Skin epidermis (tissue), 12 donors: ENCODE measurements around the gene TTBK2.
"Not testable (repeated sequence)": the region's sequence is repeated elsewhere in the genome, so short reads cannot be mapped to it uniquely, and the experiment has no call there.

ENCODE experiments used
- H3K27ac ChIP-seq, 21 experiments: fragments of 200-600 bp; sonication (generic) in 11 of 21; one replicate each; pipeline ENCODE4 v1.5.0; 2020; ENCODE audit warnings: mild to moderate bottlenecking in 3 of 21, inconsistent platforms in 2 of 21, moderate library complexity in 2 of 21
- H3K4me3 ChIP-seq, 7 experiments: fragments of 200-600 bp; sonication (generic) in 2 of 7; one replicate each; pipeline ENCODE4 v1.5.0; 2020; ENCODE audit warnings: inconsistent platforms in 2 of 7, mild to moderate bottlenecking in 2 of 7, moderate library complexity in 1 of 7

TTBK2 gene

DNA sequence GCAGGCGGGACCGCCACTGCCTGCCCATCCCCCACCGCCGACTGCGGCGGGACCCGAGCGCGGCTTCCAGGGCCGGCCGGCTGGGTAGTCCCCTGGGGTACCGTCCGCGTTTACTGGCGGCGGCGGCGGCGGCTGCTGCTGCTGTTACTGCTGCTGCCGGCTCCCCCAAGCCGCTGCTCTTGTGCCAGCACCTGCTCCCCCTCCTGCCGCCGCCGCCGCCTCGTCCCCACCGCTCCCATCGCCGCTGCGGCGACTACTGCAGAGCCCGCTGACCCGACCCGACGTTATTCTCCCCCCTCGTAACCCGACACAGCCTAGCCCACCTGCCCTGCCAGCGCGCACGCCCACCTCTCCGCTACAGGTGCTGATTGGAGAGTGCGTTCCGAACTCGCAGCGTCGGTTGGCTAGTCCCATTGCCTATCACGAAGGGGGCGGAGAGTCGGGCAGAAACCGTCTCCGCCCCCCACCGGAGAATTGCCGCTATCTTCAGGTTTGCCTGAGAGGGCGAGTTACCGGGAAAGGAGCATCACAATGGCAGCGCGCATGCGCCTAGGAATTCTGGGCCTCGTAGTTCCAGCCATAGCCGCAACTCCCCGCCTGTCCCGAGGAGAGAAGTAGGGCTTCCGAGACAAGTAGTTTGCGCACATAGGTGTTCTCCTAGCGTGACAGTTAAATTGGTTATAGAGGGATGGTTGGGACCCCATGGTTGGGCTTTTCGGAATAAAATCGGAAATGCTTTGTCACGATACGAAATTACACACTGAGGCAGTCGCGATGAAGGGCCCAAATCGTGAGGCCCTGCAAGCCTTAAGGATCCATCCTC lies at the start of gene TTBK2:
TSS of gene TTBK2 (minus strand) at position 260 of the 823 bp plus-strand sequence. CDS start 42,161 bp downstream, outside the sequence.
- Histone ChIP-seq H3K27ac (peak within 1 kb of the TSS; percentile 52 to 94 (median 84)), H3K4me3 (peak within 1 kb of the TSS; percentile 82 to 99 (median 96))

DNA sequence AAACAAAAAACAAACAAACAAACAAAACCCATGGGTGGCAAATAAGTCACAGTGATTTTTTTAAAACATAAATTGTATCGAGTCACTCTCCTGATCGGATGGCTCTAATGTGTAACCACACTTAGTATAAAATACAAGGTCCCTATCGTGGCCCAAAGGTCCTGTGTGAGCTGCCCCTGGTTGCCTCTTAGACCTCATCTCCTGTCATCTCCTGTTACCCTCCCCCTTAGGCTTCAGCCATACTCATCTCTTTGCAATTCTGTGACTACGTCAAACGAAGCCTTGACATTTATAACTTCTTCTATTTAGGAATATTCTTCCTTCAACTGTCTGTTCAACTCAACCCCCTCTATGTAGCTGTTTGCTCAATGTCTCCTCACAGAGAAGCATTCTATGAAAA lies 43.9 kb upstream of the TTBK2 start:
- Histone ChIP-seq H3K4me3 (no peak overlapping the region), H3K27ac (no peak overlapping the region)

GRCh38 chr15:42955518-42955917 lies 34.9 kb upstream of the TTBK2 start:
- no peak overlapping the region for H3K27ac ChIP-seq
- no peak overlapping the region for H3K4me3 ChIP-seq

DNA sequence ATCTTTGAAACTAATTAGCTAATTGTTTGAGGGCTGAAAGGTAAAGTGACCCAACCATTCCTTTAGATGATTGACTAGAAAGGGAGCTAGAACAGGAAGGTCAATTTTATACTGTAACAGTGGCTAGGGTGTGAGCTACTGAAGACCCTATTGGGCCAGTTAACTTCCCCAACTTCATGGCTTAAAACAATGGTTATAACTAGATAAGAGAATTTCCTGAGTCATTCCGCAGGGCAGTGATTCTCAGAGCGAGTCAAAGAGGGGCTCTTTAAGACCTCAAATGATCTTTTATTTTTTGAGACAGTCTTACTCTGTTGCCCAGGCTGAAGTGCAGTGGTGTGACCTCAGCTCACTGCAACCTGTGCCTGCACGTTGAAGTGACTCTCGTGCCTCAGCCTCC lies 33.7 kb upstream of the TTBK2 start:
- no peak overlapping the region for H3K4me3 ChIP-seq

DNA sequence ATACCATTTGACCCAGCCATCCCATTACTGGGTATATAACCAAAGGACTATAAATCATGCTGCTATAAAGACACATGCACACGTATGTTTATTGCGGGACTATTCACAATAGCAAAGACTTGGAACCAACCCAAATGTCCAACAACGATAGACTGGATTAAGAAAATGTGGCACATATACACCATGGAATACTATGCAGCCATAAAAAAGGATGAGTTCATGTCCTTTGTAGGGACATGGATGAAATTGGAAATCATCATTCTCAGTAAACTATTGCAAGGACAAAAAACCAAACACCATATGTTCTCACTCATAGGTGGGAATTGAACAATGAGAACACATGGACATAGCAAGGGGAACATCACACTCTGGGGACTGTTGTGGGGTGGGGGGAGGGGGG lies 28.3 kb upstream of the TTBK2 start:
- not testable (repeated sequence) for H3K27ac ChIP-seq, H3K4me3 ChIP-seq

More for the DNA sequence above, 33.7 kb upstream of the TTBK2 start:
- peak overlapping the region in 1 of 21 experiments; percentile 45 for H3K27ac ChIP-seq

GRCh38 chr15:42940527-42940926 lies 19.9 kb upstream of the TTBK2 start:
- H3K4me3 ChIP-seq, result no peak overlapping the region
- H3K27ac ChIP-seq, result no peak overlapping the region

- H3K27ac ChIP-seq, result no peak overlapping the region
- no peak overlapping the region for H3K4me3 ChIP-seq
Observed at GRCh38 chr15:42939841-42940240, 19.3 kb upstream of the TTBK2 start.

- no peak overlapping the region for H3K4me3 ChIP-seq
- H3K27ac ChIP-seq, result no peak overlapping the region
Observed at GRCh38 chr15:42937143-42937542, 16.6 kb upstream of the TTBK2 start.

GRCh38 chr15:42933886-42934667 lies 13.5 kb upstream of the TTBK2 start:
- no peak overlapping the region for H3K4me3 ChIP-seq
- no peak overlapping the region for H3K27ac ChIP-seq

DNA sequence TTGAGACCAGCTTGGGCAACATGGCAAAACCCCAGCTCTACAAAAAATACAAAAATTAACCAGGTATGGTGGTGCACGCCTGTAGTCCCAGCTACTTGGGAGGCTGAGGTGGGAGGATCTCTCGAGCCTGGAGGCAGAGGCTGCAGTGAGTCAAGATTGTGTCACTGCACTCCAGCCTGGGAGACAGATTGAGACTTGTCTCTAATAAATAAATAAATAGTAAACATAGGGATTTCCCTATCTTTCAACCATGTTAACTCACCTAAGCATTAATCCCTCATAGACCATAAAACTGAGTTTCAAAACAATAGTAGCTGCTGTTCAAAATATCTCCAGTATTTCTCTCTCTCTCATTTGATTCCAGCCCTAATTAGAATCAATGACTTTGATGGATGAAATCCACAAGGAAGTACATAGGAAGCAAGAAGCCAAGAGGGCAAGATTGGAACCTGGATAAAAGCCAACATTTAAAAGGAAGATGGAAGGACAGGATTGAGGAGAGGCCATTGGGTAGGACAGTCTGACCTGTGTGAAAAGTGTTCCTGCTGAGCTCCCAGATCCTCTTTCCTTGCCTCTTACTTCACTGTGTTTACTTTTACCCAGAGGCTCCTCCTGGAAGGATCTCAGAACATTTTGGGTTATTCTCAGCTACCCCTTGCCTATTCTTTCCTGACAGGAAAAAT lies 12.4 kb upstream of the TTBK2 start:
- Histone ChIP-seq H3K27ac (no peak overlapping the region), H3K4me3 (no peak overlapping the region)

DNA sequence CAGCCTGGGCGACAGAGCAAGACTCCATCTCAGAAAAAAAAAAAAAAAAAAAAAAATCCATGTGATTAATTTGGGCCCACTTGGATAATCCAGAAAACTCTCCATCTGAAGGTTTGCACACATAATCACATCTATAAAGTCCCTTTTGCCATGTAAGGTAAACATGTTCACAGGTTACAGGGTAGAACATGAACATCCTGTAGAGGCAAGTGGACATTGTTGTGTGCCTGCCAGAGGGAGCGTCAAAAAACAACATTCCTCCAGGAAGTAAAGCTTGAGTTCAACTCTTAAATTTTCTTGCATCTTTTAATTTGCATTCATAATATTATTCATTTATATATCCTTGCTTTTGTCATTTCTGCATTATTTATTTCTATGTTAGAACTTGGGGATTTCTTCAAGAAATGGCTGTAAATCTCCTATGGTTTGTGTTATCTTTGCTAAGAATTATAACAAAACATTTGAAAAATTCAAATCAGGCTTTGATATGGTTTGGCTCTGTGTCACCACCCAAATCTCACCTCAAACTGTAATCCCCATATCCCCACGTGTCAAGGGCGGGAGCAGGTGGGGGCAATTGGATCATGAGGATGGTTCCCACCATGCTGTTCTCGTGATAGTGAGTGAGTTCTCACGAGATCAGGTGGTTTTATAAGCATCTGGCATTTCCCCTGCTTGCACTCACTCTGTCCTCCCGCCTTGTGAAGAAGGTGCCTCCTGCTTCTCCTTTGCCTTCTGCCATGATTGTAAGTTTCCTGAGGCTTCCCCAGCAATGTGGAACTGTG lies 11.3 kb upstream of the TTBK2 start:
- Histone ChIP-seq H3K4me3 (no peak overlapping the region), H3K27ac (no peak overlapping the region)

DNA sequence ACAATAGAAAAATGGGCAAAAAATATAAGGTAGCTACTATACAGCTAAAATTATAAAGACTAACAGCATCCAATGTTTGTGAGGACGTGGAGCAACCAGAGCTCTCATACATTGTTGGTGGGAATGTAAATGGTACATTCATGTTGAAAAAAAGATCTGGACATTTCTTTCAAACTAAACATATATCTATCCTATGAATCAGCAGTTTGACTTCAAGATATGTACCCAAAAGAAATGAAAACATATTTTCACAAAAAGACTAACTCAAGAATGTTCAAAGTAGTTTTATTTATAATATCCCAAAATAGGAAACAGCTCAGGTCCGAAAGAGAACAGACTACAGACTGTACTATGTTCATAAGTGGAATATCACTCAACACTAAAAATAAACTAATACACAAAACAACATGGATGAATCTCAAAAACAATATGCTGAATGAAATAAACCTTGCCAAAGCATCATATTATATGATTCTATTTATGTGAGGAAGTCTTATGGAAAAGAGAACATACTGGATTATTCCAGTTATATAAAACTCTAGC lies 8.8 kb upstream of the TTBK2 start:
- H3K27ac ChIP-seq, result no peak overlapping the region
- no peak overlapping the region for H3K4me3 ChIP-seq

DNA sequence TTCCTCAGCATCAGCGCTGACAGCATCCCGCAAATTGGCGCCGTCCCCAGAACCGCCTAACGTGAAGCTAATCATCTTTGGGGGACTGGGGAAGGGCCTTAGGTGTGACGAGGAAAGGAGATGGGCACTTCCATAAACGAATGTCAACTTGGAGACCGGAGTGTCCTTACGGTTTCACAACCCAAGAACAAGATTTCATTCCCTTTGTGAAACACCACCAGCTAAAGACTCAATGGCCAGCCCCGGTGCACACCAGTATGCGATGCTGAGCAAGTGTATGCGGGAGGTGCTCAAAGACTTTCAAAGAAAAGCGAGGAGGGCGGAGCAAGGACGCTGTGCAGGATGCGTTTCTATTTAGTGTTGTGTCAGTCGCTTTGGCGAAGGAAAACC lies 759 bp upstream of the TTBK2 start:
- Histone ChIP-seq H3K4me3 (peak overlapping the region; percentile 82 to 99 (median 96)), H3K27ac (peak overlapping the region in 7 of 21 experiments; percentile 2 to 84 (median 56))

- peak overlapping the region; percentile 82 to 99 (median 96) for H3K4me3 ChIP-seq
- H3K27ac ChIP-seq, result peak overlapping the region; percentile 52 to 94 (median 84)
Observed at GRCh38 chr15:42919799-42920518, 619 bp downstream of the TTBK2 start.

GRCh38 chr15:42919308-42919707 lies 1.3 kb downstream of the TTBK2 start:
- Histone ChIP-seq H3K4me3 (peak overlapping the region in 5 of 7 experiments; percentile 82 to 99 (median 90)), H3K27ac (peak overlapping the region in 12 of 21 experiments; percentile 20 to 92 (median 86))

DNA sequence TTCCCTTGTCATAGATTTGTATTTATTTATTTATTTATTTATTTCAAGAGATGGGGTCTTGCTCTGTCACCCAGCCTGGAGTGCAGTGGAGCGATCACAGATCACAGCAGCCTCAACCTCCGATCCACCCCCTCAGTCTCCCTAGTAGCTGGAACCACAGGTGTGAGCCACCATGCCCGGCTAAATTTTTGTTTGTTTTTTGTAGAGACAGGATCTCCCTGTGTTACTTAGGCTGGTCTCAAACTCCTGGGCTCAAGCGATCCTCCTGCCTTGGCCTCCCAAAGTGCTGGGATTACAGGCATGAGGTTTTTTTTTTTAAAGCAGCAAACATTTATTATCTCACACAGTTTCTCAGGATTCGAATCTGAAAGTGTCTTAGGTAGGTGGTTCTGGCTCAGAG lies 2.5 kb downstream of the TTBK2 start:
- H3K27ac ChIP-seq, result no peak overlapping the region

DNA sequence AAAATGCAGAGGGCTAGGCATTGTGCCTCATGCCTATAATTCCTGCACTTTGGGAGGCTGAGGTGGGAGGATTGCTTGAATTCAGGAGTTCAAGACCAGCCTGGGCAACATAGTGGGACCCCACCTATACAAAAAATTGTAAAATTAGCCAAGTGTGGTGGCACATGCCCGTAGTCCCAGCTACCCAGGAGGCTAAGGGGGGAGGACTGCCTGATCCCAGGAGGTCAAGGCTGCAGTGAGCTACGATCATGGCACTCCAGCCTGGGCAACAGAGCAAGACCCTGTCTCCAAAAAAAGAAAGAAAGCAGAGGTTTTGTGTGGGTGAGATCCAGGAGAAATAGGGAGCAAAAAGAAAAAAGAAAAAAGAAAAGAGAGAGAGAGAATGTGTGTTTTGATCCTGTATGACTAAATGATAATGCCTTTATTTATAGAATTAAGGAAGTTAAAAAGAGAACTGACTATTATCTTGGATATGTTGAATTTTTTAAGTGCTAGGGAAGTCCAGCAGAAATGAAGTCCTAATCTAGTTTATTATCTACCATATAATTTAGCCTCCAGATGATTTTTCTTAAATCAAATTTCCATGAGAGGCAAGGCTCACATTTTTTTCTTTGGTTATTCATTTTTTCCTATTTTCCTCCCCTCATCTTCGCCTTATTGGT lies 4.8 kb downstream of the TTBK2 start:
- peak overlapping the region in 2 of 21 experiments; percentile 1 to 21 for H3K27ac ChIP-seq
- H3K4me3 ChIP-seq, result no peak overlapping the region

More for the DNA sequence above, 2.5 kb downstream of the TTBK2 start:
- H3K4me3 ChIP-seq, result no peak overlapping the region
